Panc1 (cell line): ENCODE data around the gene CRKL. TPM values are rescaled to one million over a fixed set of nuclear protein-coding genes. Genes with fewer than 3 reads are reported as not detected.

Experiments used
- ATAC-seq: fragments of 200-7000 bp; cut with Tn5 transposase; 2 replicates; pipeline ENCODE4 v1.9.1; 2020; ENCODE audit warnings: mild to moderate bottlenecking, moderate library complexity
- BruUV-seq: library from RNA; stranded (reverse); fragments of 400-500 nt; replicated peaks from 2 replicates; lab custom pipeline; 2021; lab: Mats Ljungman, UMichigan
- CTCF ChIA-PET: fragments of 300-600 bp; sonication (Branson Sonifier 250); formaldehyde crosslinking; loops from one replicate; lab custom pipeline; 2022; ENCODE audit warnings: antibody characterized with exemption; lab: Charles Lee
- POLR2A ChIA-PET: fragments of 300-600 bp; sonication (Branson Sonifier 250); formaldehyde crosslinking; loops from one replicate; lab custom pipeline; 2022; ENCODE audit warnings: antibody characterized with exemption; lab: Charles Lee
- DNase-seq: peaks from one replicate; pipeline ENCODE4 v3.0.0-alpha.2; 2010; ENCODE audit warnings: low read depth, low spot score
- H3K27ac ChIP-seq: 2 replicates; pipeline ENCODE4 v1.5.1; 2011; ENCODE audit warnings: mild to moderate bottlenecking, low read length, inconsistent platforms
- H3K27me3 ChIP-seq: fragments of 200-500 bp; sonication (Bioruptor generic); 2 replicates; pipeline ENCODE4 v1.6.0; 2014; ENCODE audit warnings: low read length, inconsistent platforms; ENCODE audit not compliant: control insufficient read depth, insufficient read depth
- H3K36me3 ChIP-seq: fragments of 200-500 bp; sonication (Bioruptor generic); 2 replicates; pipeline ENCODE4 v1.5.1; 2014; ENCODE audit warnings: inconsistent platforms, mild to moderate bottlenecking, low read length, moderate library complexity; ENCODE audit not compliant: control insufficient read depth, insufficient read depth
- H3K4me1 ChIP-seq: 2 replicates; pipeline ENCODE4 v1.5.1; 2011; ENCODE audit warnings: inconsistent platforms, mild to moderate bottlenecking, low read length, moderate library complexity; ENCODE audit not compliant: control insufficient read depth, insufficient read depth
- H3K4me3 ChIP-seq, 2 experiments: 2 replicates each; pipeline ENCODE4 v1.5.1; 2011 to 2012; ENCODE audit warnings: low read depth in 2 of 2, low read length in 2 of 2, mild to moderate bottlenecking in 2 of 2, inconsistent platforms in 1 of 2, moderate library complexity in 1 of 2
- H3K9me3 ChIP-seq: fragments of 200-500 bp; sonication (Bioruptor generic); 2 replicates; pipeline ENCODE4 v1.5.1; 2014; ENCODE audit warnings: low read depth, mild to moderate bottlenecking, inconsistent platforms, low read length, moderate library complexity; ENCODE audit not compliant: control insufficient read depth, insufficient read depth
- POLR2AphosphoS5 ChIP-seq: IDR thresholded peaks from 2 replicates; pipeline ENCODE4 v1.6.1; 2012; ENCODE audit warnings: mild to moderate bottlenecking, low read depth, low read length, moderate library complexity
- SIN3A ChIP-seq: IDR thresholded peaks from 2 replicates; pipeline ENCODE4 v1.6.1; 2012; ENCODE audit warnings: low read depth, mild to moderate bottlenecking, low read length, moderate library complexity, borderline replicate concordance; ENCODE audit not compliant: insufficient read depth
- TCF7L2 ChIP-seq: IDR thresholded peaks from 2 replicates; pipeline ENCODE4 v1.6.1; 2011; ENCODE audit warnings: mild to moderate bottlenecking, low read depth, low read length, inconsistent platforms
- in situ Hi-C: cut with HindIII; loops from 2 replicates; pipeline ENCODE4 v1.10.0; 2016; ENCODE audit warnings: low sequenced_read_pairs, low pct_unique_long_range_greater_than_20kb
- intact Hi-C: fragments of 100-400 bp; cut with micrococcal nuclease; formaldehyde crosslinking; loops from one replicate; pipeline ENCODE4 v1.10.0; 2022; ENCODE audit not compliant: unreplicated experiment
- total RNA-seq: library from RNA; stranded (reverse); gene quantifications from one replicate; pipeline ENCODE4 v1.2.1, GENCODE V29; 2021; ENCODE audit not compliant: unreplicated experiment
- TF ChIP-seq, protein P1 (sequence below): fragments of 450-650 bp; IDR thresholded peaks from 2 replicates; pipeline ENCODE4 v1.5.1; 2017; ENCODE audit warnings: mild to moderate bottlenecking
- TF ChIP-seq, protein P2 (sequence below), 2 experiments: IDR thresholded peaks; 2 replicates each; pipeline ENCODE4 v1.6.1; 2011 to 2012; ENCODE audit warnings: low read depth in 2 of 2, control low read depth in 1 of 2, low read length in 1 of 2, mild to moderate bottlenecking in 1 of 2, moderate library complexity in 1 of 2; ENCODE audit not compliant: insufficient read depth in 1 of 2

CRKL gene
- total RNA-seq, 1 experiment from 2014 or later, result 59.4 TPM

DNA sequence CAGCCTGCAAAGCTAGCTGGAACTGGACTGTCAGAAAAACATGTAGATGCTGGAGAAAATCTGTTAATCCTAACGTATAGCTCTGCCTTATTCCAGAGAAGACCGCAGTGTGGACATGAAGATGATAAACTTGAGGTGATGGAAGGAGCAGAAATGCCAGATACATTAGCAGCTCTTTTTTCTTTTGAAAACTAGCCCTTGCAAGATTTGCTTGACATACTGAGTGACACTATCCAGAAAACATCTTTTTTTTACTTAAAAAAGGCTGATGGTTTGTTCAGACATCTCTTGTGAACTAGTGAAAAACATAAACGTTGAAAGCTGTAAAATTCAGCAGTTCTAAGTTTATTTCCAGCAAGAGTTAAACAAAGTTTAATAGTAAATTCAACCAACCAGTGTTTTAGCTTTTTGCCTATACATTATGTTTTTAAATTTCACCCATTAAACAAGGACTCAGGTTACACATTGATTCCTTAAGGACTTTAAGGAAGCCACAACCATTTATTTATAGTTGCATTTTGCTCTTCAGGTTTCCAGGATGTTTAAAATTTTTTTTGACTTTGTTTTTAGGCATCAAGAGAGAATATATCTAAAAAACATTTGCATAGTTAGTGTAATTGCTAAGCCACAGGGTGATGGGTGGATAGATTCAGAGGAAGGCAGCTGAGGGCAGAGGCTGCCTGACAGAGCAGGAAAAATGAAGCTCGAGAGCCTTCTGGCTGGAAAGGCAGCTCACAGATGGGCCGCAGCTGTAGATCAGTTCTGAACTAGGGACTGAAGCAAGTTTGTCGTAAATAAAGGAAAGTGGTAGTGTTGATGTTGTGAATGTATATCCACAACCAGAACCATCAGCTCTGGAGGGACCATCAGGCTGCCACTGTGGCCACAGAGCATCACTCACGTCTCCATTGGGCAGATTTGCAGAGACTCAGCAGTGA, 48.9 kb upstream of the CRKL start:
- POLR2A ChIA-PET, result no interaction called here

DNA sequence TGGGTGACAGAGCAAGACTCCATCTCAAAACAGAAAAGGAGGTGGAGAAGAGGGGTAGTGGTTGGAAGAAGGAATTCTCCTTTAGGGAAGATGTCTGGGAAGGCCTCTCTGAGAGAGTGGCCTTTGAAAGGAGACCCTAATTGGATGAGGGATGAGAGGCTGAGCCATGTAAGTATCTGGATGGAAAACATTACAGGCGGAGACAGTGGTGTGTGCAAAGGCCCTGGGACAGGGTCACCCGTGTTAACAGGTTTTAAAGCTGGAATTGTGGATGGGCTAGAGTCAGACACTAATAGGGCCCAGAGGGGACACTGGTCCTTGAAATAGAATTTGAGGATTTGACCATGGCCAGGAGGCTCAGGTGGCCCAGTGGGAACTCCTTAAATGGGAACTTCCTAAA, 48.0 kb upstream of the CRKL start:
- Histone ChIP-seq H3K4me3 (no peak overlapping the region), H3K4me1 (no peaks in the 10 kb centered on the region), H3K27me3 (no peaks in the 10 kb centered on the region), H3K27ac (no peak overlapping the region), H3K36me3 (no peaks in the 10 kb centered on the region; the same call in 1 of the 2 replicates), H3K9me3 (no peaks in the 10 kb centered on the region)
- in situ Hi-C loops (no loop called here), intact Hi-C loops (no loop called here)
- CTCF ChIA-PET, result no interaction called here
- no TSS peak for BruUV-seq
- no peak for DNase-seq
- TF ChIP-seq POLR2AphosphoS5 (no peak), TCF7L2 (no peak), SIN3A (no peak)
- TF ChIP-seq, protein P1, sequence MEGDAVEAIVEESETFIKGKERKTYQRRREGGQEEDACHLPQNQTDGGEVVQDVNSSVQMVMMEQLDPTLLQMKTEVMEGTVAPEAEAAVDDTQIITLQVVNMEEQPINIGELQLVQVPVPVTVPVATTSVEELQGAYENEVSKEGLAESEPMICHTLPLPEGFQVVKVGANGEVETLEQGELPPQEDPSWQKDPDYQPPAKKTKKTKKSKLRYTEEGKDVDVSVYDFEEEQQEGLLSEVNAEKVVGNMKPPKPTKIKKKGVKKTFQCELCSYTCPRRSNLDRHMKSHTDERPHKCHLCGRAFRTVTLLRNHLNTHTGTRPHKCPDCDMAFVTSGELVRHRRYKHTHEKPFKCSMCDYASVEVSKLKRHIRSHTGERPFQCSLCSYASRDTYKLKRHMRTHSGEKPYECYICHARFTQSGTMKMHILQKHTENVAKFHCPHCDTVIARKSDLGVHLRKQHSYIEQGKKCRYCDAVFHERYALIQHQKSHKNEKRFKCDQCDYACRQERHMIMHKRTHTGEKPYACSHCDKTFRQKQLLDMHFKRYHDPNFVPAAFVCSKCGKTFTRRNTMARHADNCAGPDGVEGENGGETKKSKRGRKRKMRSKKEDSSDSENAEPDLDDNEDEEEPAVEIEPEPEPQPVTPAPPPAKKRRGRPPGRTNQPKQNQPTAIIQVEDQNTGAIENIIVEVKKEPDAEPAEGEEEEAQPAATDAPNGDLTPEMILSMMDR, result no peak
- TF ChIP-seq, protein P2, sequence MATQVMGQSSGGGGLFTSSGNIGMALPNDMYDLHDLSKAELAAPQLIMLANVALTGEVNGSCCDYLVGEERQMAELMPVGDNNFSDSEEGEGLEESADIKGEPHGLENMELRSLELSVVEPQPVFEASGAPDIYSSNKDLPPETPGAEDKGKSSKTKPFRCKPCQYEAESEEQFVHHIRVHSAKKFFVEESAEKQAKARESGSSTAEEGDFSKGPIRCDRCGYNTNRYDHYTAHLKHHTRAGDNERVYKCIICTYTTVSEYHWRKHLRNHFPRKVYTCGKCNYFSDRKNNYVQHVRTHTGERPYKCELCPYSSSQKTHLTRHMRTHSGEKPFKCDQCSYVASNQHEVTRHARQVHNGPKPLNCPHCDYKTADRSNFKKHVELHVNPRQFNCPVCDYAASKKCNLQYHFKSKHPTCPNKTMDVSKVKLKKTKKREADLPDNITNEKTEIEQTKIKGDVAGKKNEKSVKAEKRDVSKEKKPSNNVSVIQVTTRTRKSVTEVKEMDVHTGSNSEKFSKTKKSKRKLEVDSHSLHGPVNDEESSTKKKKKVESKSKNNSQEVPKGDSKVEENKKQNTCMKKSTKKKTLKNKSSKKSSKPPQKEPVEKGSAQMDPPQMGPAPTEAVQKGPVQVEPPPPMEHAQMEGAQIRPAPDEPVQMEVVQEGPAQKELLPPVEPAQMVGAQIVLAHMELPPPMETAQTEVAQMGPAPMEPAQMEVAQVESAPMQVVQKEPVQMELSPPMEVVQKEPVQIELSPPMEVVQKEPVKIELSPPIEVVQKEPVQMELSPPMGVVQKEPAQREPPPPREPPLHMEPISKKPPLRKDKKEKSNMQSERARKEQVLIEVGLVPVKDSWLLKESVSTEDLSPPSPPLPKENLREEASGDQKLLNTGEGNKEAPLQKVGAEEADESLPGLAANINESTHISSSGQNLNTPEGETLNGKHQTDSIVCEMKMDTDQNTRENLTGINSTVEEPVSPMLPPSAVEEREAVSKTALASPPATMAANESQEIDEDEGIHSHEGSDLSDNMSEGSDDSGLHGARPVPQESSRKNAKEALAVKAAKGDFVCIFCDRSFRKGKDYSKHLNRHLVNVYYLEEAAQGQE (IDR thresholded peaks at IDR 0.05; ENCODE audit: insufficient read depth in 1 of 2, low read depth in 2 of 2, low read length in 1 of 2), result no peak
- POLR2A ChIA-PET, result no interaction called here
- ATAC-seq, result no peak

More for the DNA sequence above, 48.9 kb upstream of the CRKL start:
- in situ Hi-C loops (no loop called here), intact Hi-C loops (no loop called here)
- no peak overlapping the region for H3K27ac ChIP-seq
- DNase-seq (no peak), ATAC-seq (no peak)
- H3K4me1 ChIP-seq, result no peaks in the 10 kb centered on the region
- no TSS peak for BruUV-seq
- no peak for TF ChIP-seq POLR2AphosphoS5
- TF ChIP-seq, protein P1, result no peak
- TF ChIP-seq, protein P2 (IDR thresholded peaks at IDR 0.05; ENCODE audit: insufficient read depth in 1 of 2, low read depth in 2 of 2, low read length in 1 of 2), result no peak
- TF ChIP-seq SIN3A, result no peak
- TF ChIP-seq TCF7L2, result no peak
- H3K4me3 ChIP-seq, result no peak overlapping the region
- no peaks in the 10 kb centered on the region; the same call in 1 of the 2 replicates for H3K36me3 ChIP-seq
- H3K9me3 ChIP-seq, result no peaks in the 10 kb centered on the region
- CTCF ChIA-PET, result no interaction called here
- no peaks in the 10 kb centered on the region for H3K27me3 ChIP-seq
